Measurements from ENCODE around the gene DUS1L. TPM values are rescaled to one million over a fixed set of nuclear protein-coding genes. Genes with fewer than 3 reads are reported as not detected.

Gene DUS1L
- polyA plus RNA-seq, 2 of the 4 experiments (the other 2 are of a cell fraction), result 48.1 to 83.6 TPM

DNA sequence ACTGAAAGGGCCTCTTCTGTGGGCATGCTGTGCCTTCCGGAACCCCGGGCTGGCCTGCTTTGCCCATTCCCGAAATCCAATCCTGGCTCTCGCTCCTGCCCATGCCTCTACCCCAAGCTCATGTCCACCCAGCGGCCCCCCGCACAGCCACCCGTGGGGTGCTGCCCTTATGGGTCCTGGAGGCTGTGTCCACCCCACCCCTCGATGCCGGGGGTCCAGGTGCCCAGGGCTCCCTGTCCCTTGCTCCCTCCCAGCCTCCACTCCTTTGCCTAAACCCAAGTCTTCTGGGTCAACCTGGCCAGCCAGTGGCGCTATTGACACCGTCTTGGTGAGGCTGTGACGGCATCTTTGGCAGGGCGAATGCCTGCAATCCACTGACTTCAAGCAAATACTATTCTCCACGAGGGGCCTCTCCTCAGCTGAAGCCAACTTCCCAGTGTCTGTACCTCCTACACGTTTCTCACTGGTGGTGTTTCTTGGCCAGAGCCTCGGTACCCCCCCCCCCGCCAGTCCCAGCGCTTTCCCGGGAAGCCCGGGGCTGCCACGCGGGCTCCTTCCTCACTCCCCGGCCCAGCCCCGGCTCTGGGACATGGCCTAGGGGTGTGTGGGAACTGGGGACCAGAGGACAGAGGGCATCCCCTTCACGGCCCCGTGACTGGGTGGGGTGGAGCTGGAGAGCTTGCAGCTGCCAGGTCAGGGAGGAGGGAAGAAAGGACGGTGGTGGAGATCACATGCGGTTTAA, 12.2 kb upstream of the DUS1L start (continued):
- TF ChIP-seq NFE2L2 (conservative IDR thresholded peaks at IDR 0.05; ENCODE audit: low read length) (no peak), CEBPB (IDR thresholded peaks at IDR 0.05) (no peak), FOXS1 (CRISPR knock-in tag; IDR thresholded peaks at IDR 0.05) (no peak), NR3C1 (IDR thresholded peaks at IDR 0.05) (no peak), E2F6 (IDR thresholded peaks at IDR 0.05; ENCODE audit: borderline replicate concordance, low read depth) (no peak), CBX2 (IDR thresholded peaks at IDR 0.05; ENCODE audit: borderline replicate concordance, low read depth) (no peak), RFX5 (IDR thresholded peaks at IDR 0.05) (no peak), HOXA7 (CRISPR knock-in tag; IDR thresholded peaks at IDR 0.05) (0 out of 2 replicates have a peak, but pooled peaks have one; percentile 19)

GRCh38 chr17:82076785-82077591, 11.4 kb upstream of the DUS1L start:
- FAIRE-seq, result no peak
- ChIA-PET CTCF (interaction anchor here (1.0 to 2.3 kb wide), 7 partner anchors 9 to 118 kb away, joined by 3 to 19 read pairs (median 3); partner anchors contain the start of genes DCXR and RAC3), POLR2A (interaction anchor here (1.2 kb wide), 1 partner anchor 10 kb away, joined by 3 read pairs; no protein-coding TSS in a partner anchor)
- ATAC-seq, result peak; percentile 52 to 58
- Histone ChIP-seq H3K4me2 (no peak overlapping the region), H3K9me3 (no peaks in the 10 kb centered on the region), H3K27ac (no peak overlapping the region), H3K4me1 (no peaks in the 10 kb centered on the region), H3K4me3 (no peak overlapping the region)
- TF ChIP-seq POLR2AphosphoS2 (conservative IDR thresholded peaks at IDR 0.05; ENCODE audit: low read length) (peak; percentile 32; the same call in 1 of the 2 replicates), EHF (CRISPR knock-in tag; IDR thresholded peaks at IDR 0.05) (no peak), MAFK (IDR thresholded peaks at IDR 0.05; ENCODE audit: partially characterized antibody) (no peak), FOSL2 (IDR thresholded peaks at IDR 0.05) (no peak), FOSL2 (CRISPR knock-in tag; IDR thresholded peaks at IDR 0.05) (no peak)
- TF ChIP-seq, protein P1, sequence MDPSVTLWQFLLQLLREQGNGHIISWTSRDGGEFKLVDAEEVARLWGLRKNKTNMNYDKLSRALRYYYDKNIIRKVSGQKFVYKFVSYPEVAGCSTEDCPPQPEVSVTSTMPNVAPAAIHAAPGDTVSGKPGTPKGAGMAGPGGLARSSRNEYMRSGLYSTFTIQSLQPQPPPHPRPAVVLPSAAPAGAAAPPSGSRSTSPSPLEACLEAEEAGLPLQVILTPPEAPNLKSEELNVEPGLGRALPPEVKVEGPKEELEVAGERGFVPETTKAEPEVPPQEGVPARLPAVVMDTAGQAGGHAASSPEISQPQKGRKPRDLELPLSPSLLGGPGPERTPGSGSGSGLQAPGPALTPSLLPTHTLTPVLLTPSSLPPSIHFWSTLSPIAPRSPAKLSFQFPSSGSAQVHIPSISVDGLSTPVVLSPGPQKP (IDR thresholded peaks at IDR 0.05; ENCODE audit: low read depth, low read length), result no peak
- WGBS (ENCODE audit: missing lambda C conversion rate), result 88% methylated on average over 18 of the region's 21 CpGs
- no peak for DNase-seq (ENCODE audit: low read depth in 1 of 2, low spot score in 1 of 2)

DNA sequence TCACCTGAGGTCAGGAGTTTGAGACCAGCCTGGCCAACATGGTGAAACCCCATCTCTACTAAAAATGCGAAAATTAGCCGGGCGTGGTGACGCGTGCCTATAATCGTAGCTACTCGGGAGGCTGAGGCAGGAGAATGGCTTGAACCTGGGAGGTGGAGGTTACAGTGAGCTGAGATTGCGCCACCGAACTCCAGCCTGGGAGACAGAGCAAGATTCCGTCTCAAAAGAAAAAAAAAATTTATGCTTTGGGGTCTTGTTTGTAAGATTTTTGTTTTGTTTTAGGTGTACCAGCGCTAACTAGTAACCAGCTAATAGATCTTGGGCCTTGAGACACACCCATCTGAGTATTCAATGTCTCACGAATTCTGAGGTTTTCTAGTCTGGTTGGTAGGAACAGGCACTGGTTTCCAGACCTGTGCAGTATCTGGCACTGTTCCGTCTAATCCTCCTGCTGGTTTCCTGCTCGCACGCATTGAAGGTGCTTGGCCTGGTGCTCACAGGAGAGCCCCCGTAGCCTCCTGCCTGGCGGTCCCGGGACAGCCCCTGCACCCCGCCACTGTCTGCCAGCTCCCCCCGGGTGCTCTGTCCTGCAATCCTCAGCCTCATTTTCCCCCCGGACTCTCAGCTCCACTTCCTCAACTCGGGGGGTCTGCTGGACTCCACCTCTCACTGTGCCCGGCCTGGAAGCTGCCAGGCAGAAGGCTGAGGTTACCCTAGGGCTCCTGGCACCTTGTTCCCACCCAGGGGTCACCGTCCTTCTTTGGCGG, 10.6 kb upstream of the DUS1L start:
- ATAC-seq, result peak; percentile 14; a peak in 3 of 6 replicates
- ChIA-PET POLR2A (interaction anchor here (1.2 kb wide), 1 partner anchor 11 kb away, joined by 3 read pairs; no protein-coding TSS in a partner anchor), CTCF (interaction anchor here (0.7 to 2.3 kb wide), 8 partner anchors 9 to 117 kb away, joined by 3 to 19 read pairs (median 3); partner anchors contain the start of genes DCXR and RAC3)
- no peak for DNase-seq (ENCODE audit: low read depth in 1 of 2, low spot score in 1 of 2)
- Histone ChIP-seq H3K4me1 (no peaks in the 10 kb centered on the region), H3K27ac (no peak overlapping the region), H3K4me2 (no peak overlapping the region), H3K4me3 (no peak overlapping the region), H3K9me3 (no peaks in the 10 kb centered on the region)
- FAIRE-seq, result no peak
- 89% methylated on average over 25 of the region's 25 CpGs for WGBS (ENCODE audit: missing lambda C conversion rate)
- TF ChIP-seq RCOR1 (IDR thresholded peaks at IDR 0.05; ENCODE audit: low read depth, low read length) (no peak), ESRRA (IDR thresholded peaks at IDR 0.05; ENCODE audit: borderline replicate concordance, low read length) (no peak), EP300 (IDR thresholded peaks at IDR 0.05) (no peak), RNF2 (IDR thresholded peaks at IDR 0.05; ENCODE audit: borderline replicate concordance, low read depth) (no peak), RAD21 (conservative IDR thresholded peaks at IDR 0.05 in 1 of 2, IDR thresholded peaks at IDR 0.05 in 1 of 2) (no peak), NFE2L2 (conservative IDR thresholded peaks at IDR 0.05; ENCODE audit: low read length) (no peak), SREBF2 (IDR thresholded peaks at IDR 0.05) (no peak), ZC3H11A (IDR thresholded peaks at IDR 0.05) (no peak), HEYL (CRISPR knock-in tag; IDR thresholded peaks at IDR 0.05) (no peak), FOXS1 (CRISPR knock-in tag; IDR thresholded peaks at IDR 0.05) (no peak), ZNF302 (CRISPR knock-in tag; IDR thresholded peaks at IDR 0.05) (no peak), MAFK (IDR thresholded peaks at IDR 0.05; ENCODE audit: partially characterized antibody) (no peak), MAZ (IDR thresholded peaks at IDR 0.05; ENCODE audit: borderline replicate concordance, low read depth, low read length) (no peak)
- TF ChIP-seq, protein P2, sequence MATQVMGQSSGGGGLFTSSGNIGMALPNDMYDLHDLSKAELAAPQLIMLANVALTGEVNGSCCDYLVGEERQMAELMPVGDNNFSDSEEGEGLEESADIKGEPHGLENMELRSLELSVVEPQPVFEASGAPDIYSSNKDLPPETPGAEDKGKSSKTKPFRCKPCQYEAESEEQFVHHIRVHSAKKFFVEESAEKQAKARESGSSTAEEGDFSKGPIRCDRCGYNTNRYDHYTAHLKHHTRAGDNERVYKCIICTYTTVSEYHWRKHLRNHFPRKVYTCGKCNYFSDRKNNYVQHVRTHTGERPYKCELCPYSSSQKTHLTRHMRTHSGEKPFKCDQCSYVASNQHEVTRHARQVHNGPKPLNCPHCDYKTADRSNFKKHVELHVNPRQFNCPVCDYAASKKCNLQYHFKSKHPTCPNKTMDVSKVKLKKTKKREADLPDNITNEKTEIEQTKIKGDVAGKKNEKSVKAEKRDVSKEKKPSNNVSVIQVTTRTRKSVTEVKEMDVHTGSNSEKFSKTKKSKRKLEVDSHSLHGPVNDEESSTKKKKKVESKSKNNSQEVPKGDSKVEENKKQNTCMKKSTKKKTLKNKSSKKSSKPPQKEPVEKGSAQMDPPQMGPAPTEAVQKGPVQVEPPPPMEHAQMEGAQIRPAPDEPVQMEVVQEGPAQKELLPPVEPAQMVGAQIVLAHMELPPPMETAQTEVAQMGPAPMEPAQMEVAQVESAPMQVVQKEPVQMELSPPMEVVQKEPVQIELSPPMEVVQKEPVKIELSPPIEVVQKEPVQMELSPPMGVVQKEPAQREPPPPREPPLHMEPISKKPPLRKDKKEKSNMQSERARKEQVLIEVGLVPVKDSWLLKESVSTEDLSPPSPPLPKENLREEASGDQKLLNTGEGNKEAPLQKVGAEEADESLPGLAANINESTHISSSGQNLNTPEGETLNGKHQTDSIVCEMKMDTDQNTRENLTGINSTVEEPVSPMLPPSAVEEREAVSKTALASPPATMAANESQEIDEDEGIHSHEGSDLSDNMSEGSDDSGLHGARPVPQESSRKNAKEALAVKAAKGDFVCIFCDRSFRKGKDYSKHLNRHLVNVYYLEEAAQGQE (IDR thresholded peaks at IDR 0.05), result no peak
- TF ChIP-seq, protein P1 (IDR thresholded peaks at IDR 0.05; ENCODE audit: low read depth, low read length), result no peak
